ENCODE measurements around the gene CDKN2B-AS1. TPM values are rescaled to one million over a fixed set of nuclear protein-coding genes. Genes with fewer than 3 reads are reported as not detected.

Gene CDKN2B-AS1
- total RNA-seq, 6 donors from 2014 or later: 1.3 to 3.0 (median 1.7) TPM; not detected in 1

- DNase-seq (no peak), ATAC-seq (ENCODE audit: low FRiP score in 2 of 2) (no peak)
- Histone ChIP-seq H3K4me1 (peaks cover 0 to 7% (median 3%) of the 10 kb centered on the region in 4 donors), H3K4me3 (no peak overlapping the region), H3K36me3 (no peaks in the 10 kb centered on the region), H3K9me3 (no peaks in the 10 kb centered on the region), H3K27ac (no peak overlapping the region), H3K27me3 (no peaks in the 10 kb centered on the region)
- 56 to 72% methylated on average over 1 of the region's 1 CpG for WGBS, 2 donors
- TF ChIP-seq EP300 (IDR thresholded peaks at IDR 0.05): no peak
- TF ChIP-seq, protein P1, sequence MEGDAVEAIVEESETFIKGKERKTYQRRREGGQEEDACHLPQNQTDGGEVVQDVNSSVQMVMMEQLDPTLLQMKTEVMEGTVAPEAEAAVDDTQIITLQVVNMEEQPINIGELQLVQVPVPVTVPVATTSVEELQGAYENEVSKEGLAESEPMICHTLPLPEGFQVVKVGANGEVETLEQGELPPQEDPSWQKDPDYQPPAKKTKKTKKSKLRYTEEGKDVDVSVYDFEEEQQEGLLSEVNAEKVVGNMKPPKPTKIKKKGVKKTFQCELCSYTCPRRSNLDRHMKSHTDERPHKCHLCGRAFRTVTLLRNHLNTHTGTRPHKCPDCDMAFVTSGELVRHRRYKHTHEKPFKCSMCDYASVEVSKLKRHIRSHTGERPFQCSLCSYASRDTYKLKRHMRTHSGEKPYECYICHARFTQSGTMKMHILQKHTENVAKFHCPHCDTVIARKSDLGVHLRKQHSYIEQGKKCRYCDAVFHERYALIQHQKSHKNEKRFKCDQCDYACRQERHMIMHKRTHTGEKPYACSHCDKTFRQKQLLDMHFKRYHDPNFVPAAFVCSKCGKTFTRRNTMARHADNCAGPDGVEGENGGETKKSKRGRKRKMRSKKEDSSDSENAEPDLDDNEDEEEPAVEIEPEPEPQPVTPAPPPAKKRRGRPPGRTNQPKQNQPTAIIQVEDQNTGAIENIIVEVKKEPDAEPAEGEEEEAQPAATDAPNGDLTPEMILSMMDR (IDR thresholded peaks at IDR 0.05): no peak
- TF ChIP-seq POLR2AphosphoS5 (IDR thresholded peaks at IDR 0.05): no peak
- no peak for TF ChIP-seq POLR2A (IDR thresholded peaks at IDR 0.05)
These were observed 51.8 kb downstream of the CDKN2B-AS1 start for GRCh38 chr9:22046243-22046885.

- ATAC-seq (ENCODE audit: low FRiP score in 2 of 2): no peak
- TF ChIP-seq POLR2AphosphoS5 (IDR thresholded peaks at IDR 0.05) (no peak), EP300 (IDR thresholded peaks at IDR 0.05) (no peak), POLR2A (IDR thresholded peaks at IDR 0.05) (no peak)
- TF ChIP-seq, protein P1 (IDR thresholded peaks at IDR 0.05): no peak
These were observed 53.0 kb downstream of the CDKN2B-AS1 start for GRCh38 chr9:22047596-22047995.

GRCh38 chr9:22049411-22049810 lies 54.8 kb downstream of the CDKN2B-AS1 start:
- Histone ChIP-seq H3K4me3 (no peak overlapping the region), H3K36me3 (no peaks in the 10 kb centered on the region), H3K27me3 (no peaks in the 10 kb centered on the region), H3K4me1 (peaks cover 0 to 12% (median 0%) of the 10 kb centered on the region in 4 donors), H3K9me3 (no peaks in the 10 kb centered on the region), H3K27ac (no peak overlapping the region)
- ATAC-seq (ENCODE audit: low FRiP score in 2 of 2) (no peak), DNase-seq (no peak)
- 95 to 100% methylated on average over 1 of the region's 1 CpG for WGBS, 2 donors
- TF ChIP-seq POLR2A (IDR thresholded peaks at IDR 0.05): no peak
- TF ChIP-seq, protein P1 (IDR thresholded peaks at IDR 0.05): no peak
- no peak for TF ChIP-seq EP300 (IDR thresholded peaks at IDR 0.05)
- no peak for TF ChIP-seq POLR2AphosphoS5 (IDR thresholded peaks at IDR 0.05)

More at GRCh38 chr9:22047596-22047995, 53.0 kb downstream of the CDKN2B-AS1 start:
- Histone ChIP-seq H3K4me3 (no peak overlapping the region), H3K27ac (no peak overlapping the region), H3K9me3 (no peaks in the 10 kb centered on the region), H3K36me3 (no peaks in the 10 kb centered on the region), H3K4me1 (peaks cover 0 to 11% (median 0%) of the 10 kb centered on the region in 4 donors), H3K27me3 (no peaks in the 10 kb centered on the region)
- no peak for DNase-seq
- WGBS, 2 donors: 88% methylated on average over 2 of the region's 2 CpGs

GRCh38 chr9:22050924-22051323 lies 56.3 kb downstream of the CDKN2B-AS1 start:
- ATAC-seq (ENCODE audit: low FRiP score in 2 of 2): no peak
- 57% methylated on average over 4 of the region's 4 CpGs for WGBS, 2 donors
- Histone ChIP-seq H3K27ac (no peak overlapping the region), H3K4me3 (no peak overlapping the region), H3K27me3 (no peaks in the 10 kb centered on the region), H3K9me3 (no peaks in the 10 kb centered on the region), H3K36me3 (no peaks in the 10 kb centered on the region), H3K4me1 (peaks cover 0 to 12% (median 0%) of the 10 kb centered on the region in 4 donors)
- no peak for TF ChIP-seq POLR2A (IDR thresholded peaks at IDR 0.05)
- no peak for TF ChIP-seq POLR2AphosphoS5 (IDR thresholded peaks at IDR 0.05)
- no peak for TF ChIP-seq EP300 (IDR thresholded peaks at IDR 0.05)
- TF ChIP-seq, protein P1 (IDR thresholded peaks at IDR 0.05): no peak
- no peak for DNase-seq
